Measurements from ENCODE around the gene KLC3.

DNA sequence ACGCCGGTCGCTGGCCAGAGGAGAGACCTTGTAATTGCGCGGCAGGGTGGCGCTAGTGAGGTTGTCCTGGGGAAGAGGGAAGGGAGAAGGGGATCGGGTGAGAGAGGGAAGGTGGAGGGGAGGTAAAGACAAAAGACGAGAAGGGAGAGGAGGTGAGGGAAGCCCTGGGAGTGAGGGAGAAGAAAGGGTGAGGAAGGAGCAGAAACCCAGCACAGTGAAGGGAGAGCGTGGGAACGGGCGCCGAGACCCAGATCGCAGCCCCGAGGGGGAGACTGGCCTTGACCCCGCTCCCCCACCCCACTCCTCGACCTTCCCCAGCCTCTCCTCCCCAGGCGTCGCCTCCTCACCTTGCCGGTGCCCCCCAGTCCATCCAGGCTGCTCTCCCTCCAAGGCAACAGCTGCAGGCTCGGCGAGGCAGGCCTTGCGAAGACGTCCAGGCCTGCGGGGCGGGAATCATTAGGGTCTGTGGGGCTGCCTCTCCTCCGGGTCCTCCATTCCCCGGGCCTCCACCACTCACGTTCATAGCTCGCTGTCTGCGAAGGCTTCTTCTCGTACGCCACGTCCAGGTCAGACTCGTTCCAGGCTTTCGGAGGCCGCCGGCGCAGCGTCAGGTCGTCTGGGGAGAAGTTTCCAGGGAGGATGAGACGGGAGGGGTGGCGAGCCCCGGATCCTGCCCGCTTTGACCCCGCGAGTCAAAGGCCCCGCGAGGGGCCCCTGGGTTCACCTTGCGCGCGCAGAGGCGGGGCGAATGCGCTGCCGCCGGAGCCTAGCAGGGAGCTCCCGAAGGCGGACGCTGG is 55.5 kb downstream of the KLC3 start:
- TF ChIP-seq, protein P1, sequence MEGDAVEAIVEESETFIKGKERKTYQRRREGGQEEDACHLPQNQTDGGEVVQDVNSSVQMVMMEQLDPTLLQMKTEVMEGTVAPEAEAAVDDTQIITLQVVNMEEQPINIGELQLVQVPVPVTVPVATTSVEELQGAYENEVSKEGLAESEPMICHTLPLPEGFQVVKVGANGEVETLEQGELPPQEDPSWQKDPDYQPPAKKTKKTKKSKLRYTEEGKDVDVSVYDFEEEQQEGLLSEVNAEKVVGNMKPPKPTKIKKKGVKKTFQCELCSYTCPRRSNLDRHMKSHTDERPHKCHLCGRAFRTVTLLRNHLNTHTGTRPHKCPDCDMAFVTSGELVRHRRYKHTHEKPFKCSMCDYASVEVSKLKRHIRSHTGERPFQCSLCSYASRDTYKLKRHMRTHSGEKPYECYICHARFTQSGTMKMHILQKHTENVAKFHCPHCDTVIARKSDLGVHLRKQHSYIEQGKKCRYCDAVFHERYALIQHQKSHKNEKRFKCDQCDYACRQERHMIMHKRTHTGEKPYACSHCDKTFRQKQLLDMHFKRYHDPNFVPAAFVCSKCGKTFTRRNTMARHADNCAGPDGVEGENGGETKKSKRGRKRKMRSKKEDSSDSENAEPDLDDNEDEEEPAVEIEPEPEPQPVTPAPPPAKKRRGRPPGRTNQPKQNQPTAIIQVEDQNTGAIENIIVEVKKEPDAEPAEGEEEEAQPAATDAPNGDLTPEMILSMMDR (IDR thresholded peaks at IDR 0.05; ENCODE audit: low read length) = no peak
- TF ChIP-seq EZH2 (IDR thresholded peaks at IDR 0.05; ENCODE audit: borderline replicate concordance, low read length) = no peak

Data from OCI-LY1 (cell line).